Skin epidermis (tissue), 12 donors: ENCODE data around the gene CCDC192.
"Not testable (repeated sequence)": the region's sequence is repeated elsewhere in the genome, so short reads cannot be mapped to it uniquely, and the experiment has no call there.

Experiments used
- H3K27ac ChIP-seq, 21 experiments: fragments of 200-600 bp; sonication (generic) in 11 of 21; one replicate each; pipeline ENCODE4 v1.5.0; 2020; ENCODE audit warnings: mild to moderate bottlenecking in 3 of 21, inconsistent platforms in 2 of 21, moderate library complexity in 2 of 21
- H3K4me3 ChIP-seq, 7 experiments: fragments of 200-600 bp; sonication (generic) in 2 of 7; one replicate each; pipeline ENCODE4 v1.5.0; 2020; ENCODE audit warnings: inconsistent platforms in 2 of 7, mild to moderate bottlenecking in 2 of 7, moderate library complexity in 1 of 7

CCDC192 gene

GRCh38 chr5:127702926-127703561, at the start of gene CCDC192:
Gene CCDC192 (plus strand): TSS chr5:127703391. CDS start chr5:127703446, 55 bp downstream.
- Histone ChIP-seq H3K4me3 (no peak within 1 kb of the TSS), H3K27ac (no peak within 1 kb of the TSS)

GRCh38 chr5:127656825-127657224, 46.4 kb upstream of the CCDC192 start:
- no peak overlapping the region for H3K27ac ChIP-seq
- no peak overlapping the region for H3K4me3 ChIP-seq

- Histone ChIP-seq H3K4me3 (no peak overlapping the region), H3K27ac (no peak overlapping the region)
Measured at GRCh38 chr5:127660047-127660733, 43.0 kb upstream of the CCDC192 start.

GRCh38 chr5:127664093-127664492, 39.1 kb upstream of the CCDC192 start:
- Histone ChIP-seq H3K4me3 (no peak overlapping the region), H3K27ac (no peak overlapping the region)

GRCh38 chr5:127665641-127666040, 37.5 kb upstream of the CCDC192 start:
- no peak overlapping the region for H3K27ac ChIP-seq
- H3K4me3 ChIP-seq, result no peak overlapping the region

GRCh38 chr5:127666043-127666716, 37.0 kb upstream of the CCDC192 start:
- no peak overlapping the region for H3K27ac ChIP-seq

GRCh38 chr5:127667926-127668325, 35.3 kb upstream of the CCDC192 start:
- no peak overlapping the region for H3K27ac ChIP-seq

More at GRCh38 chr5:127666043-127666716, 37.0 kb upstream of the CCDC192 start:
- H3K4me3 ChIP-seq, result no peak overlapping the region

GRCh38 chr5:127671218-127671617, 32.0 kb upstream of the CCDC192 start:
- H3K27ac ChIP-seq, result no peak overlapping the region
- H3K4me3 ChIP-seq, result no peak overlapping the region

More at GRCh38 chr5:127667926-127668325, 35.3 kb upstream of the CCDC192 start:
- H3K4me3 ChIP-seq, result no peak overlapping the region

- H3K27ac ChIP-seq, result no peak overlapping the region
- H3K4me3 ChIP-seq, result no peak overlapping the region
Measured at GRCh38 chr5:127673117-127673800, 29.9 kb upstream of the CCDC192 start.

GRCh38 chr5:127676951-127677350, 26.2 kb upstream of the CCDC192 start:
- not testable (repeated sequence) for H3K27ac ChIP-seq

GRCh38 chr5:127679691-127680330, 23.4 kb upstream of the CCDC192 start:
- H3K27ac ChIP-seq, H3K4me3 ChIP-seq: not testable (repeated sequence)

More at GRCh38 chr5:127676951-127677350, 26.2 kb upstream of the CCDC192 start:
- not testable (repeated sequence) for H3K4me3 ChIP-seq

GRCh38 chr5:127680595-127680994, 22.6 kb upstream of the CCDC192 start:
- no peak overlapping the region for H3K27ac ChIP-seq
- no peak overlapping the region for H3K4me3 ChIP-seq

GRCh38 chr5:127683008-127683407, 20.2 kb upstream of the CCDC192 start:
- H3K4me3 ChIP-seq, result no peak overlapping the region
- no peak overlapping the region for H3K27ac ChIP-seq

- H3K4me3 ChIP-seq, result no peak overlapping the region
- H3K27ac ChIP-seq, result no peak overlapping the region
Measured at GRCh38 chr5:127684726-127685467, 18.3 kb upstream of the CCDC192 start.

GRCh38 chr5:127685662-127686061, 17.5 kb upstream of the CCDC192 start:
- H3K27ac ChIP-seq, result no peak overlapping the region
- H3K4me3 ChIP-seq, result no peak overlapping the region

GRCh38 chr5:127686424-127686823, 16.8 kb upstream of the CCDC192 start:
- Histone ChIP-seq H3K4me3 (no peak overlapping the region), H3K27ac (no peak overlapping the region)

- H3K27ac ChIP-seq, result no peak overlapping the region
- no peak overlapping the region for H3K4me3 ChIP-seq
Measured at GRCh38 chr5:127694518-127695171, 8.5 kb upstream of the CCDC192 start.

GRCh38 chr5:127695346-127695745, 7.8 kb upstream of the CCDC192 start:
- Histone ChIP-seq H3K4me3 (no peak overlapping the region), H3K27ac (no peak overlapping the region)

GRCh38 chr5:127696683-127697082, 6.5 kb upstream of the CCDC192 start:
- no peak overlapping the region for H3K4me3 ChIP-seq
- H3K27ac ChIP-seq, result no peak overlapping the region
